Tibial nerve (tissue), 4 donors: ENCODE measurements around the gene PARD6A. TPM values are rescaled to one million over a fixed set of nuclear protein-coding genes. Genes with fewer than 3 reads are reported as not detected.

Experiments used
- DNase-seq, 2 donors: peaks; one replicate each; pipeline ENCODE4 v3.0.0-alpha.2; 2019; ENCODE audit warnings: low spot score in 2 of 2
- H3K27ac ChIP-seq, 4 donors: fragments of 200-600 bp; sonication (generic) in 3 of 4; one replicate each; pipeline ENCODE4 v1.5.1; 2017 to 2019; ENCODE audit warnings: mild to moderate bottlenecking in 1 of 4
- H3K27me3 ChIP-seq, 2 donors: fragments of 200-600 bp; sonication (generic) in 1 of 2; one replicate each; pipeline versions ENCODE4 v1.5.1 to v1.6.0; 2017 to 2019
- H3K36me3 ChIP-seq, 3 donors: fragments of 200-600 bp; sonication (generic); one replicate each; pipeline ENCODE4 v1.5.1; 2018 to 2019
- H3K4me1 ChIP-seq, 4 donors: fragments of 200-600 bp; sonication (generic) in 3 of 4; one replicate each; pipeline ENCODE4 v1.5.1; 2017 to 2019
- H3K4me3 ChIP-seq, 4 donors: fragments of 200-600 bp; sonication (generic) in 3 of 4; one replicate each; pipeline ENCODE4 v1.5.1; 2017 to 2019; ENCODE audit warnings: mild to moderate bottlenecking in 1 of 4, moderate library complexity in 1 of 4
- H3K9me3 ChIP-seq, 4 donors: fragments of 200-600 bp; sonication (generic) in 3 of 4; one replicate each; pipeline ENCODE4 v1.5.1; 2017 to 2019
- EP300 ChIP-seq, 2 donors: sonication (generic); formaldehyde crosslinking; IDR thresholded peaks; one replicate each; pipeline ENCODE4 v1.6.1; 2017; ENCODE audit warnings: antibody characterized with exemption in 2 of 2, mild to moderate bottlenecking in 1 of 2
- POLR2A ChIP-seq, 2 donors: fragments of 450-650 bp; IDR thresholded peaks; one replicate each; pipeline ENCODE4 v1.6.1; 2017; ENCODE audit warnings: antibody characterized with exemption in 2 of 2, mild to moderate bottlenecking in 2 of 2, moderate library complexity in 2 of 2
- WGBS, 2 donors: methylation state at CpG; one replicate each; pipeline ENCODE4 v1.1.5; 2018; 5-methylcytosine and 5-hydroxymethylcytosine counted together
- total RNA-seq, 4 donors: library from RNA; depleted of rRNA; stranded (reverse); fragments of >200 nt; gene quantifications; one replicate each; pipeline ENCODE4 v1.1.0, GENCODE V29; 2016
- TF ChIP-seq, protein P1 (sequence below), 5 experiments: fragments of 200-600 bp in 3 of 5; fragments of 450-650 bp in 2 of 5; sonication (generic) in 3 of 5; IDR thresholded peaks; one replicate each; pipeline ENCODE4 v1.5.1; 2016 to 2019; ENCODE audit warnings: antibody characterized with exemption in 5 of 5, mild to moderate bottlenecking in 3 of 5, moderate library complexity in 2 of 5

Gene PARD6A, protein sequence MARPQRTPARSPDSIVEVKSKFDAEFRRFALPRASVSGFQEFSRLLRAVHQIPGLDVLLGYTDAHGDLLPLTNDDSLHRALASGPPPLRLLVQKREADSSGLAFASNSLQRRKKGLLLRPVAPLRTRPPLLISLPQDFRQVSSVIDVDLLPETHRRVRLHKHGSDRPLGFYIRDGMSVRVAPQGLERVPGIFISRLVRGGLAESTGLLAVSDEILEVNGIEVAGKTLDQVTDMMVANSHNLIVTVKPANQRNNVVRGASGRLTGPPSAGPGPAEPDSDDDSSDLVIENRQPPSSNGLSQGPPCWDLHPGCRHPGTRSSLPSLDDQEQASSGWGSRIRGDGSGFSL
- 10 to 100 TPM in 2 of 4 donors, 1 to 10 TPM in 2; 3.7 to 16.2 (median 9.9) TPM for total RNA-seq

DNA sequence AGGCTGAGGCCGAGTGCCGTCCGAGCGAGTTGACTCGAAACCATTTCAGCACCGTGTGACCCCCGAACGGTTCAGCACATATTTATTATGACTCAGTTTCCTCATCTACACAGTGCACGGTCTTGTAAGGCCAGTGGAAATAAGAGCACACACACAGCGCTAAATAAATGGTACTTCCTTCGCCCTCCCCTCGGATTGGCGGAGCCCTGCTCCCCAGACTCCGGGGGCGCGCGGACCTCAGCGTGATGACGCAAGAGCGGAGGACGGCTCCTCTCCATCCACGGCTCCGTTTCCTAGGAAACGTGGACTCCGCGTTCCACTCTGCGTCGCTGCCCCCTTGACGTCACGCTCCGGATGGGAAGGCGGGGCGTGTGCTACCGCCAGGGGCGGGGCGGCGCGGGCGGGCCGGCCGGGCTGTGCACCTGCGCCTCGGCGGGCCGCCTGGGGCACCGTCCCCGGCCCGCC, at the start of gene PARD6A:
TSS of gene PARD6A (plus strand) at position 397 of the 465 bp plus-strand sequence. CDS start 79 bp downstream, outside the sequence.
- peaks cover 0 to 52% (median 0%) of the 10 kb centered on the region in 3 donors for H3K36me3 ChIP-seq

DNA sequence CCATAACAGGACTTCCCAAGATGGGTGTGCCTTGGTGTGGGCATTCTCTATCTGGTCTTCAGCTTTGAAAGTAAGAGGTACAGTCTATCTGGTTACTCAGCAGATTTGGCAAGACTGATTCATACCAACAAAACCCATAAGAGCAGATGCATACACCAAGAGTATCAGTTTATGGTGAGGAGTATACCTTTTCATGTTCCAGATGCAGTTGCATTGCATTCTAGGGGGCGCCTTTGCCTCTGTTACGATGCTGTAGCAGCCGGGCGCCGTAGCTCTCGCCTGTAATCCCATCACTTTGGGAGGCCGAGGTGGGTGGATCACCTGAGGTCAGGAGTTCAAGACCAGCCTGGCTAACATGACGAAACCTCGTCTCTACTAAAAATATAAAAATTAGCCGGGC, 47.0 kb upstream of the PARD6A start:
- TF ChIP-seq, protein P1, sequence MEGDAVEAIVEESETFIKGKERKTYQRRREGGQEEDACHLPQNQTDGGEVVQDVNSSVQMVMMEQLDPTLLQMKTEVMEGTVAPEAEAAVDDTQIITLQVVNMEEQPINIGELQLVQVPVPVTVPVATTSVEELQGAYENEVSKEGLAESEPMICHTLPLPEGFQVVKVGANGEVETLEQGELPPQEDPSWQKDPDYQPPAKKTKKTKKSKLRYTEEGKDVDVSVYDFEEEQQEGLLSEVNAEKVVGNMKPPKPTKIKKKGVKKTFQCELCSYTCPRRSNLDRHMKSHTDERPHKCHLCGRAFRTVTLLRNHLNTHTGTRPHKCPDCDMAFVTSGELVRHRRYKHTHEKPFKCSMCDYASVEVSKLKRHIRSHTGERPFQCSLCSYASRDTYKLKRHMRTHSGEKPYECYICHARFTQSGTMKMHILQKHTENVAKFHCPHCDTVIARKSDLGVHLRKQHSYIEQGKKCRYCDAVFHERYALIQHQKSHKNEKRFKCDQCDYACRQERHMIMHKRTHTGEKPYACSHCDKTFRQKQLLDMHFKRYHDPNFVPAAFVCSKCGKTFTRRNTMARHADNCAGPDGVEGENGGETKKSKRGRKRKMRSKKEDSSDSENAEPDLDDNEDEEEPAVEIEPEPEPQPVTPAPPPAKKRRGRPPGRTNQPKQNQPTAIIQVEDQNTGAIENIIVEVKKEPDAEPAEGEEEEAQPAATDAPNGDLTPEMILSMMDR (IDR thresholded peaks at IDR 0.05): no peak
- TF ChIP-seq POLR2A (IDR thresholded peaks at IDR 0.05): no peak
- no peak for TF ChIP-seq EP300 (IDR thresholded peaks at IDR 0.05)
- Histone ChIP-seq H3K4me3 (no peak overlapping the region), H3K27me3 (no peaks in the 10 kb centered on the region), H3K27ac (no peak overlapping the region), H3K4me1 (no peaks in the 10 kb centered on the region), H3K36me3 (peaks cover 0 to 81% (median 0%) of the 10 kb centered on the region in 3 donors), H3K9me3 (no peaks in the 10 kb centered on the region)
- 92% methylated on average over 10 of the region's 10 CpGs for WGBS, 2 donors
- DNase-seq: no peak

More for the DNA sequence above, at the start of gene PARD6A:
- 0% methylated on average over 10 to 45 of the region's 48 CpGs for WGBS, 2 donors
- H3K4me1 ChIP-seq: peaks cover 0 to 41% (median 20%) of the 10 kb centered on the region in 4 donors
- no peaks in the 10 kb centered on the region for H3K9me3 ChIP-seq
- no peaks in the 10 kb centered on the region for H3K27me3 ChIP-seq
- DNase-seq: peak; percentile 90 to 91
- H3K27ac ChIP-seq: peak within 1 kb of the TSS; percentile 90 to 100 (median 96)
- TF ChIP-seq EP300 (IDR thresholded peaks at IDR 0.05) (peak; percentile 78 to 86), POLR2A (IDR thresholded peaks at IDR 0.05) (no peak)
- TF ChIP-seq, protein P1 (IDR thresholded peaks at IDR 0.05): peak in 1 of 5 experiments; percentile 31
- H3K4me3 ChIP-seq: peak within 1 kb of the TSS; percentile 64 to 92 (median 77)

DNA sequence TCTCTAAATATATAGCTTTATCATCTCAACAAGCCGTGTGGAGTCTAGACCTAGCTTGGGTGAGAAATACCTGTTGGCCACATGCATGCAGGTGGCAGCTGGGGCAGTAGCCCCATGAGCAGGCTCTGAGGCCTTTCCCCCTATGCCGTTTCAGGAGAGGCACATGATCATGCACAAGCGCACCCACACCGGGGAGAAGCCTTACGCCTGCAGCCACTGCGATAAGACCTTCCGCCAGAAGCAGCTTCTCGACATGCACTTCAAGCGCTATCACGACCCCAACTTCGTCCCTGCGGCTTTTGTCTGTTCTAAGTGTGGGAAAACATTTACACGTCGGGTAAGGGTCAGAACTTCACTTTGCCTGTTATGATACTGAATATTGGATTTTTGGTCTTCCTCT, 32.5 kb upstream of the PARD6A start:
- peaks cover 0 to 4% (median 0%) of the 10 kb centered on the region in 4 donors for H3K4me1 ChIP-seq
- 92 to 93% methylated on average over 14 of the region's 14 CpGs for WGBS, 2 donors
- no peaks in the 10 kb centered on the region for H3K27me3 ChIP-seq
- H3K4me3 ChIP-seq: no peak overlapping the region
- H3K27ac ChIP-seq: no peak overlapping the region
- H3K36me3 ChIP-seq: peaks cover 5 to 99% (median 44%) of the 10 kb centered on the region in 3 donors
- H3K9me3 ChIP-seq: no peaks in the 10 kb centered on the region
- TF ChIP-seq, protein P1 (IDR thresholded peaks at IDR 0.05): no peak
- TF ChIP-seq POLR2A (IDR thresholded peaks at IDR 0.05) (no peak), EP300 (IDR thresholded peaks at IDR 0.05) (no peak)
- no peak for DNase-seq

DNA sequence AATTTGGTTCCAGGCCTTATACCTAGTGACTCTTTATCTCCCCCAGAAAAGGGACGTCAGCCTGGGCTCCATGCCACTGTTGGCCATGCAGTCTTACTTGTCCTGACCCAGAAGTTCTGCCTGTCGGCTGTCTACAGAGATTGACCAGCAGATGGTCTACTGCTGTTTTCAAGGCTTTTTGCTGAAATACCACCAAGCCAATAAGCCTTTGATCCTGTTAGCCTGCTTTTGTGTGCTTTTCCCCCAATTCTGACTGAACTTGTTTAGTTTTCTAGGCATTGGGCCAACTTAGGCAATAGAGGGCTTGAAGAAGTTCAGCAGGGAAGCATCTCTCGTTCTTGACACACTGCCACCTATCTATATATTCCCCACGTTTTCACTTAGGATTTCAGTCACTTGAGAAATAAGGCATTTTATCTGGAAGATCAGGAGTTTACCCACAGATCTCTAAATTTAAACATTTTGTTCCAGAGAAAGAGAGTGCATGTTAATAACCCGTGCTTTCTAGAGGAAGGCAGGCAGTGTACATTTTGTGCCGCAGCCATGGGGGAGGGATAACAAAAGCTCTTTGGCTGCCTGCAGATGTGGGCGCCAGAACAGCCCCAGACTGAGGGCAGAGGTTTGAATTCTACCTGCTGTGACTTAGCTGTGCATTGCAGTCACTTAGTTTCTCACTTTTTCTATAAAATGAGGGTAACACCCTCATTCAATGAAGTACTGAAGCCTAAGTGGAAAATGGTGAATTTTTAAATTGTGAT, 28.2 kb upstream of the PARD6A start:
- H3K36me3 ChIP-seq: peaks cover 5 to 95% (median 31%) of the 10 kb centered on the region in 3 donors
- no peak overlapping the region for H3K4me3 ChIP-seq
- WGBS, 2 donors: 40 to 48% methylated on average over 7 of the region's 7 CpGs
- no peak for DNase-seq
- TF ChIP-seq, protein P1 (IDR thresholded peaks at IDR 0.05): no peak
- TF ChIP-seq EP300 (IDR thresholded peaks at IDR 0.05) (peak in 1 of 2 donors; percentile 28), POLR2A (IDR thresholded peaks at IDR 0.05) (peak in 1 of 2 donors; percentile 12)
- H3K27ac ChIP-seq: peak overlapping the region in 3 of 4 donors; percentile 38 to 83 (median 80)
- H3K9me3 ChIP-seq: no peaks in the 10 kb centered on the region
- peaks cover 0 to 4% (median 0%) of the 10 kb centered on the region in 4 donors for H3K4me1 ChIP-seq
- no peaks in the 10 kb centered on the region for H3K27me3 ChIP-seq
